Omental fat pad (tissue), 4 donors: ENCODE results near the gene ACAP3. TPM values are rescaled to one million over a fixed set of nuclear protein-coding genes. Genes with fewer than 3 reads are reported as not detected.

Experiments used
- ATAC-seq: fragments of 150-250 bp; one replicate; pipeline ENCODE4 v1.9.1; 2016; ENCODE audit warnings: mild to moderate bottlenecking, moderate library complexity; ENCODE audit not compliant: low FRiP score
- DNase-seq: peaks from one replicate; pipeline ENCODE4 v3.0.0-alpha.2; 2019; ENCODE audit warnings: low spot score
- CTCF ChIP-seq, 3 donors: fragments of 450-650 bp; IDR thresholded peaks; one replicate each; pipeline ENCODE4 v1.5.1; 2016 to 2017; ENCODE audit warnings: antibody characterized with exemption in 3 of 3, mild to moderate bottlenecking in 3 of 3, moderate library complexity in 2 of 3
- total RNA-seq, 4 donors: library from RNA; depleted of rRNA; stranded (reverse); fragments of >200 nt; gene quantifications; one replicate each; pipeline ENCODE4 v1.1.0, GENCODE V29; 2016

Gene ACAP3
- total RNA-seq, 4 donors from 2014 or later = 19.2 to 41.8 (median 38.1) TPM

GRCh38 chr1:1324084-1324523 lies 16.4 kb upstream of the ACAP3 start:
- DNase-seq (no peak), ATAC-seq (peak; percentile 2)
- TF ChIP-seq CTCF (IDR thresholded peaks at IDR 0.05) = no peak

GRCh38 chr1:1322952-1323351 lies 15.2 kb upstream of the ACAP3 start:
- no peak for TF ChIP-seq CTCF (IDR thresholded peaks at IDR 0.05)
- DNase-seq = no peak
- no peak for ATAC-seq

- DNase-seq = no peak
- TF ChIP-seq CTCF (IDR thresholded peaks at IDR 0.05) = no peak
- no peak for ATAC-seq
These were observed 14.7 kb upstream of the ACAP3 start for GRCh38 chr1:1322418-1322817.

- ATAC-seq (no peak), DNase-seq (no peak)
- TF ChIP-seq CTCF (IDR thresholded peaks at IDR 0.05) = no peak
These were observed 13.7 kb upstream of the ACAP3 start for GRCh38 chr1:1321477-1321876.

GRCh38 chr1:1320666-1321448 lies 13.1 kb upstream of the ACAP3 start:
- no peak for ATAC-seq
- no peak for DNase-seq
- no peak for TF ChIP-seq CTCF (IDR thresholded peaks at IDR 0.05)

- ATAC-seq (no peak), DNase-seq (no peak)
- TF ChIP-seq CTCF (IDR thresholded peaks at IDR 0.05) = no peak
These were observed 11.9 kb upstream of the ACAP3 start for GRCh38 chr1:1319646-1319941.
